HG03378 (cell line): ENCODE data around the gene FBXL7.

Source experiments
- ATAC-seq: cut with Tn5 transposase; IDR thresholded peaks from one replicate; pipeline ENCODE4 v1.9.1; 2021; ENCODE audit warnings: mild to moderate bottlenecking, moderate library complexity; ENCODE audit not compliant: unreplicated experiment

FBXL7 gene

DNA sequence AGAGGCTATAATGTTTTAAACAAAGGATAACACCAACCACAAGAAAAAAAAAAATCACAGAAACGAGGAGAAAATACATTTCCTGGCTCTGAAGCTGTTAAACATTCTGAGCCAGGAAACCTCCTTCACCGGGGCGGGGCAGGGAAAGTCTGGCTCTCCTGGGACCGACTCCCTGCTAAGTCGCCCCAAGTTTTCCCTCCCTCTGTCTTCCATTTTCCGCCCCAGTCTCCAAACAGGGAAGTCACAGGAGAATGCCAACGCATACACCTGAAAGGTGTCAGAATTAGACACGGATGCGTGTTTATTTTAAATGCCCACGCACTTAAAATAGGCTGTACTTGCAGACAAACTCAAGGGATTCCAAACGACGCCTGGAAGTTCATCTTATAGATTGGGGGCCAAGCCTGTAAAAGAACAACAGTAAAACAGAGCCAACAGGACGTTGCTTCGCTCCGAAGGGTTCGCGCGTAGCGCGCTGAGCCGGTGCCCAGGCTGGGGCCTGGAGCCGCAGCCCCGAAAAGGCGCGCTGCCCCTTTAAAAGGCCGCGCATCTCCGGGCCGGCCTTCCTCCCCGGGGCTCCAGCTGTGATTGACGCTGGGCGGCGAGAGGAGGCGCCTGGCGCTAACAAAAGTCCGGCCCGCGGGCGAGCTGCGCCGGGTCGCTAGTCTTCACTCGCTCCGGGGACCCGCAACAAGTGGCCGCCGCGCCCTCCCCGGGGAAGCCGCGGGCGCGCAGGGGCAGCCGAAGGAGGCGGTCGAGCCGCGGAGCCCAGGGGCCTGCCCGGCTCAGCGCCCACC, at the start of gene FBXL7:
Gene FBXL7, plus strand, starts transcription at position 653 of the 797 bp plus-strand sequence.
- no peak for ATAC-seq

DNA sequence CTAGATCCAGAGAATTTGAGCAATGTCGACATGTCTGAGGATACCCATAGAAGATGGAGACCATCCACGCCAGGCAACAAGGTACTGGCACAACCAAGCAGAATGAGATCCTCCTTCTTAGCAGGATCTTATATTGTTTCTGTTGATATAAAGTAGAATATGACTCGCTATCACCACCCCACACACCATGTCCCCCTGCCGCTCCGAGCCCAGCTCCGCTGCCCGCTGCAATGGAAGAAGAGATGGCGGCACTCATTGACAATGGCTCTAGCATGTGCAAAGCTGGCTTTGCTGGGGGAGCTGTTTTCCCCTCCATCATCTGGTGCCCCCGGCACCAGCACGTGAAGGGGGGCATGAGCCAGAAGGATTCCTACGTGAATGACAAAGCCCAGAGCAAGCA, 49.5 kb upstream of the FBXL7 start:
- no peak for ATAC-seq

DNA sequence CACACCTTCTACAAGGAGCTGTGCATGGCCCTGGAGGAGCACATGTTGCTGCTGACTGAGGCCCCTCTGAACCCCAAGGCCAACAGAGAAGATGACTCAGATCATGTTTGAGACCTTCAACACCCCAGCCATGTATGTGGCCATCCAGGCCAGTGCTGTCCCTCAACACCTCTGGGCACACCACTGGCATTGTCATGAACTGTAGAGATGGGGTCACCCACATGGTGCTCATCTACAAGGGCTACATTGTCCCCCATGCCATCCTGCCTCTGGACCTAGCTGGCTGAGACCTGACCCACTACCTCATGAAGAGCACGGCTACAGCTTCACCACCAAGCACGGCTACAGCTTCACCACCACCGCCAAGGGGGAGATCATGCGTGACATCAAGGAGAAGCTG, 49.0 kb upstream of the FBXL7 start:
- ATAC-seq: no peak

DNA sequence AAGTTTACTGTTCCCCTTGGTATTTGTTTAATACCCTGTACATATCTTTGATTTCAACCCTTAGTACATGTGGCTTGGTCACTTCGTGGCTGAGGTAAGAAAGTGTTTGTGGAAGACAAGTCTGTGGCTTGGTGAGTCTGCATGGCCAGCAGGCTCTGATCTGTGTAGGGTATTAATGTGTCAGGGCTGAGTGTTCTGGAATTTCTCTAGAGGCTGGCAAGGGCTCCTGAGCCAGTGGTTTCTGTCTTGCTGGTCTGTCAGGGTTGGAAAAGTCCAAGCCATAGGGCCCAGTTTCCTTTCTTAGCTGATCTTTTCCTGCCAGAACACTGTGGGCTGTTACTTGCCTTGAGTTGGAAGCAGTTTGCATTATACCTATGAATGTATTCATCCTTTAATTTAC, 48.0 kb upstream of the FBXL7 start:
- no peak for ATAC-seq

DNA sequence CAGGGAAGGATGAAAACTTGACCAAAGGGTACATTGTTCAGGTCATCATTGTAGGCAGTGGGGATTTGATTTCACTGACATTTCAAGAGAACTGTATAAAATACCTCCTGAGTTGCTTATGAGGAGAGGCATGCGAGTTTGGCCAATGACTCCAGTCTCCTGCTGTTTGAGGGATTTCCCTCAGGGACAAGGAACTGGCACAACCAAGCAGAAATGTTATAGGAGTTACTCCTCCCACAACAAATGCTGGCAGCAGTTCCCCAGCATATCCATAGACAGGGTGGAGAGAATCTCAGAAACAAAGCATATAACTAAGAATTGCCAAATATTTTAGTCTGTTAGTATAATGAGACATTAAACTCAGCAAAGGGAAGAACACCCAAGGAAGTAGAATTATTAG, 47.2 kb upstream of the FBXL7 start:
- no peak for ATAC-seq

DNA sequence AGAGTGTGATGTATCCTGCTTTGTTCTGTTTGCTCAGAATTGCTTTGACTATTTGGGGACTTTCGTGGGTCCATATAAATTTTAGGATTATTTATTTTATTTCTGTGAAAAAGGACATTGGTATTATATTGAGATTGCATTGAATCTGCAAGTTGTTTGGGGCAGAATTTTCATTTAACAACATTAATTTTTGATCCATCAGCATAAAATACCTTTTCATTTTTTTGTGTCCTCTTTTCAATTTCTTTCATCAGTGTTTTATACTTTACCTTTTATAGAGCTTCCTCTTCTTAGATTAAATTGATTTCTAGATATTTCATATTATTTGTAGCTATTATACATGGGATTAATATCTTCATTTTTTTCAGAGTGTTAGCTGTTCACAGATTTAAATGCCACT, 40.8 kb upstream of the FBXL7 start:
- ATAC-seq: no peak

DNA sequence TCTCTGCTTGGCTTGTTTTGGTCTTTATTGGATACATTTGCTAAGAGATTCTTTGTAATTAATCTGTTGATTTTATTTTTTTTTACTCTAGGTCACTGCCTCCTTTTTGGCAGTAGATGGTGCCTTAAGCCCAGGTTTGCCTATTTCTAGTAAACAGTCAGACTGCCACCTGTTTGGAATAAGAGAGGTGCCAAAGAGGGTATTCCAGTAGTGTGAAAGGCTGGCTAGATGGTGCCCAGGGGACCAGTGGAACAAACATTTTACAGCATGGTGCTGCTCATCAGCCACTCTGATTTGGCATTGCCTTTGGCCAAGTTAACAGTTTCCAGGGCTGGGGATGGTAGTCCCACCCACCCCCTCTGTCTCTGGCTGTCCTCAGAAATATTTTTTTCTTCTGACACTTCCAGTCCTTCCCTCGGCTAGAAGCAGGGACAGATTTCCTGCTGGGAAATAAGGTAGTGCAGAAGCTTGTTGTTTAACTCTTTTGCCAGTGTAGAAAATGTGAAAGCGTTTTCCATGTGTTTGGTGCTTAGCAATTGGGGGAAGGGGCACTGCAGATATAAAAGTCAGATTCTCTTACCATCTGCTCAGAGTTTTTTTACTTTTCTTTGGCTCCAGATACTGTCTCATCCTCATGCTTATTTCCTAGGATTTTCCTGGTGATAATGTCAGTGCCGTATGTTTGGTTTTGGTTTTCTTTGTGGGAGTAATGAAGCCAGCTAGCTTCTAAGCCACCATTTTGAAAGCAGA, 36.6 kb upstream of the FBXL7 start:
- ATAC-seq: no peak

DNA sequence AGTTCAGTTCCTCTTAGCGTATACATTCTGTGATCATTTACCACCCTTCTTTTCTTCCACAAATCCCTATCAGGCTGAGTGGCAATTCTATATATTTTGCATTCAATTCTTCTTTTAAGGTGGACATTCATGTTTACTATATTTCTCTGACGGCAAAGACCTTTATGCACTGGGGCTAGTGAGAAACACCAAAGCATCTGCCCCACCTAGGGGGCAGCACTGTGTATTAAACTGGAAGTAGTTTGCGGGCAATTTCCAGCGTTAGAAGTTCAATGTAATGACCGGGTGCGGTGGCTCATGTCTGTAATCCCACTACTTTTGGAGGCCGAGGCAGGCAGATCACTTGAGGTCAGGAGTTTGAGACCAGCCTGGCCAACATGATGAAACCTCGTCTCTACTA, 27.9 kb upstream of the FBXL7 start:
- no peak for ATAC-seq

DNA sequence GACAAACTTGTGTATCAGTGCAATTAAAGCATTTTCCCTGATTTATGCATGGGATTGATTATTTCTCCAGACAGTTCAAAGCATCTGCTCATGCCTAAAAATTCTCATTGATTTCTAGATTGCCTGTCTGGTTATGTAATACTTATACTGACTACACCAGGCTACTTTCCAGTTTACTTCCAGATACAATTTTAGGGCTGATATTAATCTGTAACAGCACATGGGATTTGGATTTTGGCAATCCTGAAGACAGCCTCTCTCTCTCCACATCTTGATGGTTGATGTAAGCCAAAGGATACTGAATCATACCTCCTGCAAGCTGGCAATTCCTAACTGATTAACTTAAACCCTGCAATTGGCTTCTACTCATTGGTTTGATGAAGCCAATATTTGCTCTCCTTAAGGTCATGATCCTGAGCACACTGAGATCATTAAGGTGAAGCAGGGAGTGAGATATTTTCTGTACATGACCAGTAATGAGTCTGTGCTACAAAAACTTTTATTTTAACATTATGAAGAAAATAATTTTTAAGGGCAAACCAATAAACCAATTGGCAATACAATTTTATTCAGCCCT, 25.7 kb upstream of the FBXL7 start:
- ATAC-seq: no peak

DNA sequence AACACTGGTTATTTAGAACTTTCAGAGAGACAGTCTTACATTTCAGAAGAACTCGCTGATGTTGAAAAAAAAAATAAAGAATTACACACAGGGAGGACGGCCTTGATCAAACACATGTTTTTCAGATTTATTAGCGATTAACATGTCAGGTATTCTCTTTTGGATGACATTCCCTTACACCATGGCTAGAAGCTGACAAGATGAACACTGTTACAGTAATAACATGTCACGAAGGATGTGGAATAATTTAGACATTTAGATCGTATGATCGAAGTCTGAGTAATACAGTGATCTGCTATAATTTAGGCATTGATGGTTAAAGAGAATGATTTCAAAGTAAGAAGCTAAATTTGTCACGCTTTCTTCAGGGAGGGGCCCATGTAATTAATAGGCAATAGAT, 24.6 kb upstream of the FBXL7 start:
- no peak for ATAC-seq

DNA sequence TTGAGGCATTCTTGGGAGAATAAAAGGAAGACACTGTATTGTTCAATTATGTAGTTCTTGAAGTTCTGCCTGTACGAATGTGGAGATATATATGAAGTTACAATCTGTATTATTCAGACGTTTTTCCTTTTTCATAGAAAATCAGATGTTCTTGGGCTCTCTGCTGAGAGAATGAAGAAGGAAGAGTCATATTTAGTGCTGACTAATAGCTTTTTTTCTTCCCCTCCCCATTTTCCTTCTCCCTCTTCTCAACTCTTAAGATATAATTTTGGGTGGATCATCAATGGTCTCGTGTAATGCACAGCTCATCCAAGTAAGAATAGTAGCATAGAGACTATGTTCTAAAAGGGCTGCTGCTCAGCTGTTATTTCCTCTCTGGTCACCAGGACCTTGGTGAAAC, 23.0 kb upstream of the FBXL7 start:
- no peak for ATAC-seq

DNA sequence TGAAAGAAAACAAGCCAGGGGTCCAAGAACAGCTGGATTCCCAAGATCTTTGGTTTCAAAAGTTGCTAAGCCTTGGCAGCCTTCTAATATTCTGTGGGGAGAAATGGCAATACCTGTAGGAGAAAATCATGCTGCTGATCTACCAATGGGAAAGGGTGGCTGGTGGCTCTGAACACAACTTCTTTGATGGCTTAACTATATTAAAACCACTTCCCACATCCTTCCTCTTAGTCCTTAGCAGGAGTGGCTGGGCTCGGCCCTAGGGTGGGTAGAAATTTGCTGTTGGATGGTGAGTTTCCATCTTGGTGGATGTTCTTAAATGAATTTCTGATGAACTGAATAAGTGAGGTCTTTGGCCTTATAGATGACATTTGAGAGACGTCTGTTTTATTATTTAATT, 19.5 kb upstream of the FBXL7 start:
- ATAC-seq: no peak

DNA sequence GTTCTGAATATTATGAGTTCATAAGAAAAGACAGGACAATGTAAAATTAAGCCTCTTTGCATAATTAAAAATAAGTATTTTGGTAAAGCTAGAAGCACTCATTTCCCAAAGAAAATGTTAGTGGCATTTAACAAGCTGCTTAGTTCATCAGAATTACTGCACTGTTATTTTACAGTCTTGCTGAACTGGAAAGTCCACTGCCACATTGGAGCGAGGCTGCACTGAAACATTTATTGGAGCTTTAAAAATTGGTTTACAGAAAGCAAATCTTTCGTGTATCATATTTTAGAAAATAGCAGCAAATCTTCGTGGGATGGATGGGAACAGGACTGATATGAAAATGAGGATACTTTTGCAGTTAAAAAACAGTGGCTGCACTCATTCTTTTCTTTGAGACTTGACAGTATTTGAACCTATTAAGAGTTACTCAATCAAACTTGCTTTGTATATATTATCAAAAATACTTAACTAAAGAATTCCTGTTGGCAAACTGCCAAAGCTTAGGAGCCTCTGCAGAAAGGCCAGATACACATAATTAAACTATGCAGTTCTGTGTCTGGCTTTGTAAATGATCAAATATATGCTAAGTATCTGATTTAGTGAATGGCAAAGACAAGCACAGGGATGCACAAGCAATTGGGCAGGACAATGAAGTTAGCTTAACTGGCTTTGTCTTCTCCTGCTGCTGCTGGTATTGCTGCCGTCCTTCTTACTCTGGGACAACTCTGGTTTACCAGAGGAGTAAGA, 16.5 kb upstream of the FBXL7 start:
- ATAC-seq: no peak

DNA sequence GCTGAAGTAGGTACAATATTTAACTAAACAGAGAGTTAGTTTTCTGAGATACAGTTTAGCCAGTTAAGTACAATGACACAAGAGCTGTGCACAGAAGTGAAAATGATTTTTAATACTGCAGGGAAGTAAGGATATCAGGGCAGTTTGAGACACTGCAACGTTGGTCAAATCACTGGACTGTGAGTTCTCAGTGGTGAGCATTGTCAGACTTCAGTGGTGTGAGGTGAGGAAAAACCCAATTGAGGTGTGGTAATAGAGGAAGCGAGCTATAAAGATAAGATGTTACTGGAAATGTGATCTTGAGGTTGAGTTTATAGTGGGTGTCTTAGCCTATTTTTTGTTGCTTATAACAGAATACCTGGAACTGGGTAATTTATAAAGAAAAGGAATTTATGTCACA, 12.8 kb upstream of the FBXL7 start:
- ATAC-seq: no peak

DNA sequence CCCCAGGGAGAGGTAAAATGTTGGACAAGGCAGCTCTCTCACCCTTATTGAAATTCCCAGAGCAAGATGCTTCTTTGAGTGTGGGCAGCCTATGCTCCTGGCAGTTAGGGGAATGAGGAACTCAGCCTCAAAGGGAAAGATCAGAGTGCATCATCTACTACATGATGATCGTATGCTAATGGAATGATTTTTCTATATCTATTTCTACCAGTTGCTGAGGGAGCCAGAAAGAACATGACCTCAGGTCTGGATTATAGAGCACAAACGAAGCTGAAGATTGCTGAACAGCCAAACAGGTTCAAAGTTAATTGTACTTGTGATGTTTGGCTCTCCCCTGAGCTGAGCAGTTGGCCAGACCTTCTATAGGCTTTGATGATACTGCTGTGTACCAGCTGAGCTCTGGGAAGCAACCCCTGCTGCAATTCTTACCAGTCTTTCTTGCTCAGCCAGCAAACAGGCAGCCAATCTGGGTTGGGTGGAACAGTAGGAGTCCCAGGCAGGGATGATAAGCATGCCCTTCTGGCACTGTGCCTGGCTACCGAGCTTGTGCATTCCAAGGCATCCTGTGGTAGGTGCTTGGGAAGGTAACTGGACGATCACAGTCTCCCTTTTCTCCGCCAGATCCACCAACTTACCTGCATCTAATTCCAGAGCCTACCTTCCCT, 10.3 kb upstream of the FBXL7 start:
- no peak for ATAC-seq

DNA sequence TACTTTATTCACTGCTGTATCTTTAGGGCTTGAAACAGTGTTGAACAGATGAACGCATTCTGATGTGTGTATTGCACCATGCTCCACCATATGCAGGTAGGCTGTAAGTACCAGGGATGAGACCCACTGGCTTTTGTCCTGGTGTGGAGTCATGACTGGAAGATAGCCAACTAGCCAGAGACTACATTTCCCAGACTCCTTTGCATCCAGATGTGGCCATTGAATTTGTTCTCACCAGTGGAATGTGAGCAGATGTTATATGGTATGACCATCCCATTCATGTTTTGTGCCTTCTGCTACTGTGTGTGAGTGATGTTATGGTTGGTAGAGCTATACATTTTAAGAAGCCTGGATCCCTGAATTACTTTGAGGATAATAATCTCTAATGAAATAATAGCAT, 7.4 kb upstream of the FBXL7 start:
- ATAC-seq: no peak

DNA sequence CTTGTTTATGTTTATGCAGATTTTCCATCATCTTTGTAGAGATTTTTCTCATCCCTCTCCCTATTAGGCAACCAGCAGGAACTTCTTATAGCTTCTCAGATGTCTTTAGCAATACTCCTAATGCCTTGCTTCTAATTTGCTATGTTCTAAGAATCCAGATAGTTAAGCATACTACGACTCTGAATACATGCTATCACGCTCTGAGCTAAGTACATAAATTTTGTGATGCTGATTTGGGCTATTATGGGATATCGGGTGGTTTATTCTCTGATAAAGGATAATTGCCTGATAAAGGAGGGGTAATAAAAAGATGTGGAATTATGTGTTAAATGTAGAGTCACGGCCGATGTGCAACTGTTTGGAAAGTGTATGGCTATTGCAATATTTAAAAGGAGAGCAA, 6.5 kb upstream of the FBXL7 start:
- ATAC-seq: no peak

DNA sequence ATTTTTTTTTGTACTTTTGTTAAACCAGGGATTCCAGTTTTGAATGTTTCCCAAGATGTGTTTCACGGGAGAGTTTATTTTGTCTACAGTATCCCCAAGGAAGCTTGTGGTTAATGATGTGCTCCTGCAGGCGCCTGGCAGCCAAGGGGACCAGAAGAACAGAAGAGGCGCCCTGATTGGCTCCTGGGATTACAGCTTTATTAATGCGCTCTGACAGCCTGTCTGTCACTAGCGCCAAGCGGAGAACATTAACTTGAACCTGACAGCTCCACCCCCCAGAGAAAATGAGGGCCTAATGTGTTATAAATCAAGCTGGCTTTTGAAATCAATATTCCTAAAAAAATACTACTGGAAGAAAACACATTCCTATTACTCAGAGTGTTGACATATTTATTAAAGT, 5.0 kb upstream of the FBXL7 start:
- no peak for ATAC-seq

DNA sequence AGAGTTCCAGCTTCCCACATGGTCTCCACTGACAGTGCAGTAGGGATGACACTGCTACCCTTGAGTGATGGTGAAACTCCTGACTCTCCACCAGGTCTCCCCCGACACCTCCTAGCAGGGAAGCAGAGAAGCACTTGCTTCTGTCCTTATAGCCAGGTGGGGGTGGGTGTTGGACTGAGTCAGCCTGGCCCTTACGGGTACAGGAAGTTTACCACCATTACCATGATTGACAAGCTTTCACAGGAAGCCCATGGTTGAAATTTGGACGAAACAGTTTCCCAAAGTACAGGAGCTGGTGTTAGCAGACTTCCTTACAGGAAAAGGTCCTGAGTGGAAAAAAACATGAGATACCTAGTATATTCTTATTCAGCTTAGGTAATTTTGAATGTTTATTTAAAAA, 3.1 kb upstream of the FBXL7 start:
- no peak for ATAC-seq

DNA sequence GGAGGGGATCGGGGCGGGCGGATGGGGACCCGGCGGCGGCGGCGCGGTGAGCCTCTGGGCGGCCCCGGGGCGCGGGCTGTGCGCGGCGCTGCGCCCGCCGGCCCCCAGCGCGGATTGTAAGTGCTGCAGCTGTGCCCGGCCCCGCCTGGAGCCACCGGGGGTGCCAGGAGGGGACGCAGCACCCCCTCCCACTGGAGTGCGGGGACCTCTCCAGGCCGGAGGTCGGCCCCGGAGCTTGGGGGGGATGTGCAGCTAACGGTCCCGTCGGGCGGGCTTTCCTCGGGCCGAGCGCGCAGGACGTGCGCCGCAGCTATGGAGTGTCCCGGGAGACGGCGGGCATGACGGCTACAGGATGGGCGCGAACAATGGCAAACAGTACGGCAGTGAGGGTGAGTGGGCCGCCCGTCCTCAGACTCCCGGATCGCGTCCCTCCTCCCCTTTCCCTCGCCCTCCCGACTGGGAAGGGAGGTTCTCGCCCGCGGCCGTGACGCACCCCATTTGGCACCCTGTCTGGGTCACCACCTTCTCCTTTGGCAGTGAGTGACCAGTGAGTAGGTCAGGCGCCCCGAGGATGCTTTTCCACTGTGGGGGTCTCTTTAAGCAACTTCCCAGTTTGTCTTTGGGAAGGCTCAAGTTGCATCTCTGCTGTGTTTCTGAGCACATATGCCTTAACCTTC, 483 bp downstream of the FBXL7 start:
- no peak for ATAC-seq
